Activated CD8-positive, alpha-beta memory T cell treated with anti-CD3 and anti-CD28 coated beads, Interleukin-2, amount 50 U/mL, for 1 hour (primary cell): ENCODE measurements around the gene NOP9.

ENCODE experiments used
- DNase-seq: peaks from one replicate; pipeline ENCODE4 v3.0.0-alpha.2; 2020; ENCODE audit errors: extremely low read depth

NOP9 gene

DNA sequence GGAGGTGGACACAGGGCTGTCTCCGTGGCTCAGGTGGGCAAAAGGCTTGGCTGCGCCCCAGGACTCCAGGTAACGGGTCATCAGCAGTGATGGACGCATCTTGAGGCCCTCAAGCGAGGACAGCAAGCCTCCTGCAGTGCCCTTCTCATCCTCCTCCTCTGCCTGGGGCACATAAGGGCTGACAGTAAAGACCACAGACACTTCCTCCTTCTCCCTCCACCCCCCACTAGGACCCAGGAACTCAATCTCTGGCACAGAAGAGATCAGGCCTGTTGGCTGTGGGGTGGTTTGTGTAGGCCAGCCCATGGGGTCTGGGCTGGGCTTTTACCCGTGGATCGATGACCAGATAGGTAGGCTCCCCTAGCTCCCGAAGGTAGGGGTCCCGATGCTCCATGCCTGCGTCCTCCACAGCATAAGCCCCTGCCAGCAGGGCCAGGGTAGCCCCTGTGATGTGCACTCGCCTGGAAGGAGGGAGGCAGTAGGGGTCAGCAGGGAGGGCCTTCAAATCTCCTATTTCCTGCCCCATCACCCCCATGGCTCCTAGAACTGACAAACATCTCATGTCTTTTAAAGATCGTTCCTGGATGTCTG, 29.5 kb downstream of the NOP9 start:
- no peak for DNase-seq

DNA sequence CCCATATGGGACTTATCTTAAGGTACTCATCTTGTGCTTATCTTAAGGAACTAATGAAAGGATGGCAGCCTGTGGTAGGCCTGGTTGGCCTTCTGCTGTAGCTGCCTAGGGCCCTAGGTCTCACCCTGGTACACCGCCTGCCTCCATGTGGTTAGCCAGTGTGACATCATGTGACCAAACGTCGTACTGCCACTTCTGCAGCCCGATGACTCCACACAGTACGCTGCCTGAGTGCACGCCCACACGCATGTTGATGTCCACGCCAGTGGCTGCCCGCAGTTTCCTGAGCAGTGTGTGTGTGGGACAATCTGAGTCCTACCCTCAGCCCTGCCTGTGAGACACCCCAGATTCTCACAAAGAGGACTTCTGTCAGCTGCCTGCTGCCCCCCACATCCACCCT, 30.1 kb downstream of the NOP9 start:
- DNase-seq: no peak

DNA sequence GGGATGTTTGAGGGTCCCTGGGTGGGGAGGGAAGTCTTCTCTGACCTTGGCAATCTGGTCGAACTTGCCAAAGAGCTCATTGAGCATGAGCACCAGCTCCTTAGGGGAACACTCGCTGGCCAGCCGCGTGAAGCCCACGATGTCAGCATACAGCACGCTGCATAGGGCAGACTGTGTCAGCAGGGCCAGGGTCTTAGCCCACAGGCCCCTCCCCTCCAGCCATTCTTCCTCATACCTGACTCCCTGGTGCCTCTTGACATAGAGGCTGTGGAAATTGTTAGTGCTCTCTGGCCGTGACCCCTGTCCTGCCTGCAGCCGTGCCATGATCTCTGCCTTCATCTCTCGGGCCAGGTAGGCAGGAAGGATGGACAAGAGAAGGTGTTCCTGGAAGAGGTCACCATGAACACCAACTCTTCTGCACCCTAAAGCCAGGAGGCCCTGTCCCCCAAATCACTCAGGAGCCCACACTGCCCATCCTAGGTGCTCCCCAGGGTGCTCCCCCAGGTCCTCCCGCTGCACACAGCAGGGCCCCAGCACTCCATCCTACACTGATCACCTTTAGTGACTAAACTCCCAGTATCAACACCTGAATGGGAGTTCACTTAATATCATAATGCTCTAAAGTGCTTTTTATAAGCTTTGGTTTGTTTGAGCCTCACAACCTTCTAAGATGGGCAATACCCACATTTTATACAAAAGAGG, 31.5 kb downstream of the NOP9 start:
- no peak for DNase-seq

GRCh38 chr14:24331731-24332267, 32.1 kb downstream of the NOP9 start:
- no peak for DNase-seq

DNA sequence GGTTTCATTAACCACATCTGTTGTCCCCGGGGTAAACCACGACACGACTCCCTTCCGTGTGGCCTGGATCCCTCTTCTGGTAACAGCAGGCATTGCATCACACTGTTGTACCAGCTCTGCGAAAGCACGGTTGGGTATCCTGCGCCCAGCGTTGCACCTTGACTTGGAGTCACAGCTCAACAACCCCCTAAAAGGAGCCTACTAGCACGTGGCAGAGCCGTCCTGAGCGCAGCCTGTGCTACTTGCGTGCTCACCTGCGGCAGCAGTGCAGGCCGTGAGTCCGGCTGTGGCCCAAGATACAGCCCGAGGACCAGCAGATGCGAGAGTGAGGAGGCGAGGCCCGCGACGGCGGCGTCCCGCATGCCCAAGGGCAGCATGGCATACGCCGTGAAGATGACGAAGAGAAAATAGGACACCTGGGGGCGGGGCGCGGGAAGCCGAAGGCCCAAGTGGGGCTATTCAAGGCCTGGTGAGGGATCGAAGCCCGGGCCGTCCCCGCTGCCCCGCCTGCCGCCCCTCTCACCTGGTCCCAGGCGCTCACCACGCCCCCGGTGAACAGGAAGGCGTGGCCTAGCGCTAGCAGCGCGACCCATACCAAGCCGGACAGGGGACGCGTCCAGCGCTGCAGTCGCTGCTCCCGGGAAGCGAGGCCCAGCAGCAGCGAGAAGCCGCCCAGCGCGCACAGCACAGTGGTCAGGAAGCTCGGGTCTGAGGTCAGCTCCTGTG, 32.8 kb downstream of the NOP9 start:
- peak; percentile 79 for DNase-seq

DNA sequence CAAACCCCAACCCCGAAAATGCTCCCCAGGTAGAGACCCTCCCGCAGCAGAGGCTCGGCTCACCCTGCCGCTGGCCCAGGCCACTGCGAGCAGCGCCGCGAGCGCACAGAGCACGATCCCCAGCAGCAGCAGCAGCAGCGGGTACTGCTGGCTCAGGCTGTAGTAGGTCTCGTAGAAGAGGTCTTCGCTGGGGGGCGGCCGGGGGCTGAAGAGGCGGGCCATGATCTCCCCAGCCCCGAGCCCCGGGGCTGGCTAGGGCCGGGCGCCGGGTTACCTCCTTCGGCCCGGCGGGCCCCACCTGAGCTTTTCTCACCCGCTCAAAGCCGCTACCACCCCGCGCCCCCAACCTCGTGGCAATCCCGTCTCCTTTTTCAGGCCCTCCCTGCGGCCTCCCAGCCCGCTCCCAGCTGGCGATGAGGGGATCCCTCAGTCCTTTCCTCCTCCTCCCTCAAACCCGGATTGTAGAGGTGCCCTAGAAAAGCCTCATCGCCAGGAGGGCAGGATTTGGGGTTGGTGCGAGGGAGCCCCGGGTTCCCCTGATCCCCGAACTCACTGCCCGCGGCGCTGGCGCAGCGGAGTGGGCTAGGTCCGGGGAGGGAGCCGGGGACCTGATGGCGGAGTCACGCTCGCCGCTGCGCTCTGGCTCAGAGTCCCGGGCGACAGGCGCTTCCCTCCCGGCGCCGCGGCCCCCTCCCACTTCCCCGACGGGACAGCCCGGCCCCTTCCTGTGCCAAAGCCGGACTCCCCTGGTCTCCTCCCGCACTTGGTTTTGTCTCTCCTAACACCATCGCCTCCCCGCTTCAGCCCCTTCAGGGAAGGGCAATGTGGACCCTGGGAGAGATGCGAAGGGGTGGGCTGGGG, 35.0 kb downstream of the NOP9 start, which contains the start of gene ADCY4:
ADCY4 (minus strand) TSS at position 641 of the 861 bp plus-strand sequence; CDS start at position 222, 419 bp downstream.
- no peak for DNase-seq

- no peak for DNase-seq
Observed at GRCh38 chr14:24335461-24336171, 36.0 kb downstream of the NOP9 start.

GRCh38 chr14:24337144-24337823, 37.6 kb downstream of the NOP9 start:
- no peak for DNase-seq

DNA sequence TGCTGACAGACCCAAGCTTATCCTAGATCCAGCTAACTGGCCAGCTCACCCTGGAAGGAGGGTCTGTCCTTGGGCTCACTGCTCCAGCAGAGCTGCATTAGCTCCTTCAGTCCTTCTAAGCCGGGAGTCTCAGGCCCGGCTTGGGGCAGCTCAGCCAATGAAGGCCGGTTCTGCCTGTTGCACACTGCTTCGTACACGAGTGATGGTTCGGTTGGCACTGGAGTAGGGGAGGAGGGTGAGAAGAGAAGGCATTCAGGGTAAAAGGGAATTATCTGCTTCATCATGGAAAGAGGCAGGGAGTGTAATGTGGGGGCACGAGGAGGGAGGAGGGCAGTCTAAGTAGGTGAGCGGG, 38.1 kb downstream of the NOP9 start:
- DNase-seq: no peak

GRCh38 chr14:24338843-24339242, 39.2 kb downstream of the NOP9 start:
- no peak for DNase-seq

DNA sequence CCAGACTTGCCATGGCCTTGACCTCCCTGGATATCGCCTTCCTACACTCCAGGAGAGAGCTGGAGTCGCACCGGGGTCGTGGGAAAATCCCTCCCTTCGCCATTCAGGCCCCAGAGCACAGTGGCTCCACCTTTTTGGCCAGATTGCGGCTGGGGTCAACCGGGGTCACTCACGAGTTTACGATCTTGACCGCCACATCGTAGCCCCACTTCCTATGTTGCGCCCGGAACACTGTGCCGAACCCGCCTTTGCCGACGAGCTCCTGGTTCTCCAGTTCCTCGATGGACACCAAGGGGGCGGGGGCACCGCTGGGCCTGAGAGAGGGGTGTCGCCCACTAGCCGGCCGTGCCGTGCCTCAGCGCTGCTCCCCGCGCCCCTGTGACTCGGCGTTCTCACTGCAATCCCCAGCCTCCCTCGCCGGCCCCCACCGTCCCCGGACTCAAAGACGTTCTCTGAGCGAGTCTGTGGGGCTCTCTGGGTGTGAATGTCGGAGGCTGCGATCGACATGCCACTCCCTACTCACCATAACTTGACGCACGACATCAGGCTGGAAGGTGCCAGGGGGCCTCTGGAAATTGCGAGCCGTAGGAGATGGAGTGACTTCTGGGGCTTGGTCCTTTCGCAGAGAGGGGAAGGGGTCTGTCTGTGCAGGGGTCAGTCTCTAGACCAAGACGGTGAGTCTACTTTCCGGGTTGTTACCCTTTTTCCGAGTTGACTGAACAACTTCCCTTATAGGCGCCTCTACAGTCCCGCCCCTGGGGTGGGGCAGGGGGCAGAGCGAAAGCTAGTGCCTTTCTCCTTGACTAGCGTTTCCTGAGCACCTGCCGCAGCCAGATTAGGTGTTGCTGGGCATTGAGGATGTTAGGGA, 39.9 kb downstream of the NOP9 start, which contains the start of gene RIPK3:
RIPK3 (minus strand) TSS at position 708 of the 868 bp plus-strand sequence; CDS start at position 543, 165 bp downstream.
- DNase-seq: peak; percentile 25

- no peak for DNase-seq
Observed at GRCh38 chr14:24340606-24341005, 41.0 kb downstream of the NOP9 start.

DNA sequence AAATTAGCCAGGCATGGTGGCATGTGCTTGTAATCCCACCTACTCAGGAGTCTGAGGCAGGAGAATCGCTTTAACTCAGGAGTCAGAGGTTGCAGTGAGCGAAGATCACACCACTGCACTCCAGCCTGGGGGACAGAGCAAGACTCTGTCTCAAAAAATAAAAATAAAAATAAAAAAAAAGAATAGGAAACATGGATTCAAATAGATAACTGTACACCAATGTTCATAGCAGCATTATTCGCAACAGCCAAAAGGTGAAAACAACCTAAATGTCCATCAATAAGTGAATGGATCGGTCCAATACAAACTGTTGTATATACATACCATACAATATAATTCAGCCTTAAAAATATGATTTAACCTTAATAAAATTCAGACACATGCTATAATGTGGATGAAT, 43.2 kb downstream of the NOP9 start:
- no peak for DNase-seq

- DNase-seq: no peak
Observed at GRCh38 chr14:24343795-24344660, 44.4 kb downstream of the NOP9 start.

DNA sequence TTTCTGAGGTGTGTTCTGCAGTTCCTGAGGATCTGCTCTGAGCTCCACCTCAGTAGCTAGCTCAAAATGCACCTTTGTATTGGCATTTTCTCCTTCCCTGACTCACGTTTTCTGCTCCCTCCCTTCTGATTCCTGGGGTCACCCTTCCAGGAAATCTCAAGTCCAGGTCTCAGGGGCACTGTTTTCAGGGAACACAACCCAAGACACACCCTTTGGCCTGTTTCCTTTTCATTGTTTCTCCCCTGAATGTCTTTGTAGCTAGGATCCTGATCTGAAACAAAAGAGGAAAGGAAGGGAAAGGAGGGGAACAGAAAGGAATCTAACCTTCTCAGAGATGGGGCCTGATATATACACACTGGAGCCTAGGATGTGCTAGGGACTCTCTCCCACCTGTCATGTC, 47.5 kb downstream of the NOP9 start:
- DNase-seq: no peak

DNA sequence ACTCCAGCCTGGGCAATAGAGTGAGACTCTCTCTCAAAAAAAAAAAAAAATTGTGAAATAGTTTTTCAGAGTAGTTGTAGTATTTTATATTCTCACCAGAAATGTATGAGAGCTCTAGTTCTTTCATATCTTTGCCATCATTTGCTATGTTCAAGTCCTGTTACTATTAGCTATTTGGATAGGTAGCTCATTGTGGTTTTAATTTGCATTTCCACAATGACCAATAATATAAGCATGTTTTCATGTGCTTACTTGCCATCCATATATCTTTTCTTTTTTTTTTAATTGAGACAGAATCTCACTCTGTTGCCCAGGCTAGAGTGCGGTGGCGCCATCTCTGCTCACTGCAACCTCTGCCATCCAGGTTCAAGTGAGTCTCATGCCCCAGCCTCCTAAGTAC, 48.5 kb downstream of the NOP9 start:
- no peak for DNase-seq

DNA sequence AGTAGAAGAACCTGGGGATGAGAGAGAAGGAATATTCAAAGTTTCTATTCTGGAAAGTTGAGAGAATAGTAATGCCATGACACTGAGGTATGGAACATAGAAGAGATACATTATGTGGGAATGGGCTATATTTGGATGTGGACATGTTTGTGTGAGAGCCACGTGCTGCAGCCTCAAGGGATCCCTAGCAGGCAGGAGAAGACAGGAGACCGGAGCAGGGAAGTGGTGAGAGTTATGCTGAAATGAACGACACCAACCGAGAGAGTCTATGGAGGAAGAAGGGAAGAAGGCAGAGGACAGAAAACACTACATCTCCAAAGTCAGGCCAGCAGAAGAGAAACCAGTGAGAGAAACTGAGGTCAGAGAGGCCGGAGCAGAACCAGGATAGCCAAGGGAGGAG, 50.1 kb downstream of the NOP9 start:
- DNase-seq: no peak

DNA sequence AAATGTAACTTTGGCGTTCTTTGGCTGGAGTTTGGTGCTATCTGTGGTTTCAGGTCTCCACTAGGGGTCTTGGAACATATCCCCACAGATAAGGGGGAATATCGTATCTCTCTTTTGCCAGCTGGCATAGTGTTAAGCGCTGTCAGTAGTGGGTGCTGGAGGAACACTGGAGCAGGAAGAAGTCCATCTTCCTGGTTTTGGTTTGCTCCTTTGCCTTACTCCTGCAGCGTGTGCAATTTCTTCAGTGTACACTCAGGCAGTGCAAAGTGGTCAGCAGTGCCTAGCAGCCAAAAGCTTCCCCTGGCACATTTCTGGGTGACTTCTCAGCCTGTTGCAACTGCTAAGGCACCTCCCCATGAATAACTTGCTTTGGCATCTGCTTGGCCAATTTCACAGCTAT, 51.9 kb downstream of the NOP9 start:
- DNase-seq: no peak
